Transverse colon (tissue), 4 donors: ENCODE results near the gene HSBP1L1.

Experiments
- EP300 ChIP-seq: sonication (generic); formaldehyde crosslinking; IDR thresholded peaks from one replicate; pipeline ENCODE4 v1.6.1; 2017; ENCODE audit warnings: antibody characterized with exemption, low read depth
- POLR2A ChIP-seq: fragments of 450-650 bp; IDR thresholded peaks from one replicate; pipeline ENCODE4 v1.6.1; 2016; ENCODE audit warnings: antibody characterized with exemption, mild to moderate bottlenecking, moderate library complexity
- POLR2AphosphoS5 ChIP-seq, 3 donors: sonication (generic); formaldehyde crosslinking; IDR thresholded peaks; one replicate each; pipeline ENCODE4 v1.6.1; 2016; ENCODE audit warnings: antibody characterized with exemption in 3 of 3
- TF ChIP-seq, protein P1 (sequence below), 5 experiments: fragments of 200-600 bp in 3 of 5; fragments of 450-650 bp in 2 of 5; sonication (generic) in 3 of 5; IDR thresholded peaks; 1 replicate in 2 of 5; 2 replicates in 3 of 5; pipeline ENCODE4 v1.5.1; 2016 to 2017; ENCODE audit warnings: antibody characterized with exemption in 5 of 5, inconsistent platforms in 3 of 5, mild to moderate bottlenecking in 2 of 5, moderate library complexity in 1 of 5

- TF ChIP-seq, protein P1, sequence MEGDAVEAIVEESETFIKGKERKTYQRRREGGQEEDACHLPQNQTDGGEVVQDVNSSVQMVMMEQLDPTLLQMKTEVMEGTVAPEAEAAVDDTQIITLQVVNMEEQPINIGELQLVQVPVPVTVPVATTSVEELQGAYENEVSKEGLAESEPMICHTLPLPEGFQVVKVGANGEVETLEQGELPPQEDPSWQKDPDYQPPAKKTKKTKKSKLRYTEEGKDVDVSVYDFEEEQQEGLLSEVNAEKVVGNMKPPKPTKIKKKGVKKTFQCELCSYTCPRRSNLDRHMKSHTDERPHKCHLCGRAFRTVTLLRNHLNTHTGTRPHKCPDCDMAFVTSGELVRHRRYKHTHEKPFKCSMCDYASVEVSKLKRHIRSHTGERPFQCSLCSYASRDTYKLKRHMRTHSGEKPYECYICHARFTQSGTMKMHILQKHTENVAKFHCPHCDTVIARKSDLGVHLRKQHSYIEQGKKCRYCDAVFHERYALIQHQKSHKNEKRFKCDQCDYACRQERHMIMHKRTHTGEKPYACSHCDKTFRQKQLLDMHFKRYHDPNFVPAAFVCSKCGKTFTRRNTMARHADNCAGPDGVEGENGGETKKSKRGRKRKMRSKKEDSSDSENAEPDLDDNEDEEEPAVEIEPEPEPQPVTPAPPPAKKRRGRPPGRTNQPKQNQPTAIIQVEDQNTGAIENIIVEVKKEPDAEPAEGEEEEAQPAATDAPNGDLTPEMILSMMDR (IDR thresholded peaks at IDR 0.05): no peak
- TF ChIP-seq POLR2AphosphoS5 (IDR thresholded peaks at IDR 0.05): no peak
- no peak for TF ChIP-seq POLR2A
- TF ChIP-seq EP300: no peak
Observed at GRCh38 chr18:79919089-79919488, 45.4 kb upstream of the HSBP1L1 start.
